GM12872 (cell line): Measurements from ENCODE around the gene YPEL5.

Source experiments
- TF ChIP-seq, protein P1 (sequence below): IDR thresholded peaks from 3 replicates; pipeline ENCODE4 v1.5.1; 2011; ENCODE audit warnings: low read depth, mild to moderate bottlenecking, low read length, moderate library complexity; ENCODE audit not compliant: insufficient read depth

YPEL5 gene

DNA sequence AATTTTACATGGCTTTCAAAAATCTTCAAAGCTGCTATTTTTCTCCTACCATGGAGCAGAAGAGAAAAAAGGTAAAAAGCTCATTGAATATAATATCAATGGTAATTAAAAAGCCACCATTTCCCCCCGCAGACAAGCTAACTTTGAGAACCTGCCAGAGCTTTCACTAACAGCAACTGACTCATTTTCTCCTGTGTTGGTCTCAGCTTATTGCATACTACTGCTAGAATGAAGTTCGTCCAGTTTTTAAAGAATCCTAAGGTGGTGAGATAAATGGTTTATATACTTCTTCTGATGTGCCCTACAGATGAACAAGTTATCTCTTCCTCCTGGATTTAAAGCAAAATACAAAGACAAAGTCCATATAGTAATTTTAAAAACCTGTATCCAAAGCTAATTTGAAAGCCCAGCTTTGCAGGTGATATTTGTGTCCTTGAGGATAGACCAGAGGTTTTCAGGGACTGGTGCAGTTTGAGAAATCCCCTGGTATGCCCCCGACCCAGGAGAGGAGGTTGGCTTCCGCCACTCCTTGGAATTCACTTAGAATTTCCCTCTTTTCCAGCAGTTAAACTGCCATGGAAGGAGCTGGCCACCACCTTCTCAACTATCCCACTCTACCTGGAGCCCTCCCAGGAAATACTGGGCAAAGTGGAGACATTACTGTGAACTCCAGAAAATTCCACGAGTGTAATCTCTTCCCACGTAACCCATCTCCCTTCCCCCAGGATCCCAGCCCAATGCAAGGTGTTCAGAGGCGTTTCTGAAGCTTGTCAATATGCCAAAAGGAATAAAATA lies 17.5 kb downstream of the YPEL5 start:
- TF ChIP-seq, protein P1, sequence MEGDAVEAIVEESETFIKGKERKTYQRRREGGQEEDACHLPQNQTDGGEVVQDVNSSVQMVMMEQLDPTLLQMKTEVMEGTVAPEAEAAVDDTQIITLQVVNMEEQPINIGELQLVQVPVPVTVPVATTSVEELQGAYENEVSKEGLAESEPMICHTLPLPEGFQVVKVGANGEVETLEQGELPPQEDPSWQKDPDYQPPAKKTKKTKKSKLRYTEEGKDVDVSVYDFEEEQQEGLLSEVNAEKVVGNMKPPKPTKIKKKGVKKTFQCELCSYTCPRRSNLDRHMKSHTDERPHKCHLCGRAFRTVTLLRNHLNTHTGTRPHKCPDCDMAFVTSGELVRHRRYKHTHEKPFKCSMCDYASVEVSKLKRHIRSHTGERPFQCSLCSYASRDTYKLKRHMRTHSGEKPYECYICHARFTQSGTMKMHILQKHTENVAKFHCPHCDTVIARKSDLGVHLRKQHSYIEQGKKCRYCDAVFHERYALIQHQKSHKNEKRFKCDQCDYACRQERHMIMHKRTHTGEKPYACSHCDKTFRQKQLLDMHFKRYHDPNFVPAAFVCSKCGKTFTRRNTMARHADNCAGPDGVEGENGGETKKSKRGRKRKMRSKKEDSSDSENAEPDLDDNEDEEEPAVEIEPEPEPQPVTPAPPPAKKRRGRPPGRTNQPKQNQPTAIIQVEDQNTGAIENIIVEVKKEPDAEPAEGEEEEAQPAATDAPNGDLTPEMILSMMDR, result no peak

- TF ChIP-seq, protein P1, result peak; percentile 71
These were observed 18.3 kb downstream of the YPEL5 start for GRCh38 chr2:30165050-30165520.

- TF ChIP-seq, protein P1, result no peak
These were observed 18.8 kb downstream of the YPEL5 start for GRCh38 chr2:30165617-30166016.

DNA sequence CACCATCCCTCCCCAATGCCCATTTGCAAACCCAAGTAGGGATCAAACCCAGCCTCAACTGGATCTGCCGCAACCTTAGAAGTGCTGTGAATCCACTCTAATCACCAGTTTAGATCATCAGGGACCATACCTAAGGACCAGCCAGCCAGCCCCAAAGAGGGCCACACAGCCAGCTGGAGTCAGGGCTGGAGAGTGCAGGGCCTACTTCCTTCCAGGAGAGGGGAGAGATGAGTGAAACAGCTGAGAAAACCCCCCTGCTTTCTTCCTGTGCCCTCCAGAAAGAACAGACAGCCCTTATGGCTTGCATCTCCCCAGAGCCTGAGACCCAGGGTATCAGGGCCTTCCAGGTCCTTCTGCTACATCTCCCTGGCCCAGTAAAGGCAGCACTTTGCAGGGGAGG lies 25.8 kb downstream of the YPEL5 start:
- TF ChIP-seq, protein P1, result no peak

DNA sequence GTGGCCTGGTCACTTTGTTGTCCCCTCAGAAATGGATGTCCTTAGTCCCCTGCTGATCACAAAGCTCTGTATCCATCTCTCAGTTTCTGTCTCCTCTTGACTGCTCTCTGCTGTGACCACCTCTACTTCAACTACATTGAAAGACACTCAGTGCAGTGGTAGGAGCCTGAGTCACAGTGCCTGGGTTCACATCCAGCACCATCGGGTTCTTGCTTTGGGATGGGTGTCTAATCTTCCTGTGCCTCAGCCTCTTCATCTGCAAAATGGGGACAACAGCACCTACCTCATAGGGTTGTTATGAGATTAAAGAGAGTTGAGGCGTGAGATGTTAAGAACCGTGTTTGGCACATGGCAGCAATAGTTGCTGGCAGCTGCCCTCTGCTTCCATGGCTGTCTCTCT lies 30.6 kb downstream of the YPEL5 start:
- TF ChIP-seq, protein P1, result no peak

- TF ChIP-seq, protein P1, result no peak
These were observed 31.1 kb downstream of the YPEL5 start for GRCh38 chr2:30177956-30178355.

GRCh38 chr2:30178618-30179434 lies 32.0 kb downstream of the YPEL5 start:
- TF ChIP-seq, protein P1, result no peak
